Stomach (tissue), 9 donors: Measurements from ENCODE around the gene NUP42. TPM values are rescaled to one million over a fixed set of nuclear protein-coding genes. Genes with fewer than 3 reads are reported as not detected.

Experiments
- DNase-seq, 2 donors: peaks; one replicate each; pipeline versions ENCODE4 v3.0.0 to v3.0.0-alpha.2; 2013 to 2019
- H3K27ac ChIP-seq, 5 donors: fragments of 200-600 bp in 4 of 5; sonication (generic) in 4 of 5; one replicate each; pipeline ENCODE4 v1.5.1; 2013 to 2019; ENCODE audit warnings: mild to moderate bottlenecking in 1 of 5, moderate library complexity in 1 of 5
- H3K27me3 ChIP-seq, 3 donors: fragments of 200-600 bp; sonication (generic); one replicate each; pipeline ENCODE4 v1.5.1; 2017 to 2019; ENCODE audit warnings: mixed run types in 1 of 3
- H3K36me3 ChIP-seq, 4 donors: fragments of 200-600 bp; sonication (generic); 1 replicate in 3 of 4; 2 replicates in 1 of 4; pipeline ENCODE4 v1.5.1; 2016 to 2019
- H3K4me1 ChIP-seq, 4 donors: fragments of 200-600 bp; sonication (generic); one replicate each; pipeline ENCODE4 v1.5.1; 2016 to 2019
- H3K4me3 ChIP-seq, 4 donors: fragments of 200-600 bp; sonication (generic) in 3 of 4; one replicate each; pipeline ENCODE4 v1.5.1; 2016 to 2019; ENCODE audit warnings: mild to moderate bottlenecking in 1 of 4
- H3K9me3 ChIP-seq, 4 donors: fragments of 200-600 bp; sonication (generic); one replicate each; pipeline ENCODE4 v1.5.1; 2016 to 2019
- EP300 ChIP-seq: sonication (generic); formaldehyde crosslinking; IDR thresholded peaks from one replicate; pipeline ENCODE4 v1.6.1; 2017; ENCODE audit warnings: antibody characterized with exemption
- POLR2A ChIP-seq, 4 donors: fragments of 450-650 bp; IDR thresholded peaks; one replicate each; pipeline ENCODE4 v1.6.1; 2016; ENCODE audit warnings: antibody characterized with exemption in 4 of 4, control low read depth in 2 of 4, mild to moderate bottlenecking in 1 of 4, moderate library complexity in 1 of 4
- POLR2AphosphoS5 ChIP-seq, 3 donors: sonication (generic); formaldehyde crosslinking; IDR thresholded peaks; one replicate each; pipeline ENCODE4 v1.6.1; 2016; ENCODE audit warnings: antibody characterized with exemption in 3 of 3
- WGBS, 5 donors: extraction: QIAGEN DNeasy Blood & Tissue Kit in 3 of 5; methylation state at CpG; one replicate each; pipeline versions ENCODE4 v1.1.5 to v1.1.7; 2013 to 2018; 5-methylcytosine and 5-hydroxymethylcytosine counted together
- intact Hi-C: fragments of 100-400 bp; cut with DNase I; formaldehyde crosslinking; loops from one replicate; pipeline ENCODE4 v1.15.1; 2023; ENCODE audit warnings: low total_unique reads
- polyA plus RNA-seq, 3 donors: library from polyadenylated mRNA; stranded (reverse); fragments of 200-250 nt; gene quantifications; one replicate each; pipeline ENCODE4 v1.2.3, GENCODE V29; 2013
- total RNA-seq, 5 donors: library from RNA; depleted of rRNA; stranded (reverse); fragments of >200 nt; gene quantifications; one replicate each; pipeline versions ENCODE4 v1.1.0 to v1.2.3, GENCODE V29; 2014 to 2016
- TF ChIP-seq, protein P1 (sequence below), 7 experiments: fragments of 450-650 bp in 4 of 7; fragments of 200-600 bp in 3 of 7; sonication (generic) in 3 of 7; IDR thresholded peaks; one replicate each; pipeline ENCODE4 v1.5.1; 2016 to 2019; ENCODE audit warnings: antibody characterized with exemption in 7 of 7, control low read depth in 2 of 7, mild to moderate bottlenecking in 1 of 7
- donor health status: healthy with polysubstance abuse.
- donor health status: Bipolar disorder and iron deficiency.
- donor health status: healthy.

The NUP42 gene
- total and polyA plus RNA-seq, 8 donors: 3.8 to 113 (median 25.1) TPM

DNA sequence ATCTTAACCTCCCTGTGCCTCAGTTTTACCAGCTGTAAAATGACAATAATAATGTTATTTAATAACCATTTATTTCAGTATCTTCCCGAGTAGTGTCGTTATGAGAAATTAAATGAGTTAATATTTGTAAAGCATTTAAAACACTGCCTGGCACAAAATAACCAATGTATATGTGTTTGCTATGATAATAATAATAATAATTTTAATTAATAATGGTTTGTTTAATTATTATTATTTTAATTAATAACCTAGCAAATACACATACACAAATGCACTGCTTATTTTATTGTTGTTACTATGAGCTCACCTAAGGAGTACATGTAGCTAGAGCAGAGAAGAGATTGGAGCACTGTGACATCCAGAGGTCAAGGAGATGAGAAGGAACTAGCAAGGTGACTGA, 46.6 kb downstream of the NUP42 start:
- Histone ChIP-seq H3K9me3 (peaks cover 0 to 8% (median 0%) of the 10 kb centered on the region in 4 donors), H3K4me3 (no peak overlapping the region), H3K27ac (no peak overlapping the region), H3K4me1 (no peaks in the 10 kb centered on the region), H3K36me3 (no peaks in the 10 kb centered on the region), H3K27me3 (no peaks in the 10 kb centered on the region)
- no peak for TF ChIP-seq POLR2A (IDR thresholded peaks at IDR 0.05)
- no peak for TF ChIP-seq EP300
- TF ChIP-seq, protein P1, sequence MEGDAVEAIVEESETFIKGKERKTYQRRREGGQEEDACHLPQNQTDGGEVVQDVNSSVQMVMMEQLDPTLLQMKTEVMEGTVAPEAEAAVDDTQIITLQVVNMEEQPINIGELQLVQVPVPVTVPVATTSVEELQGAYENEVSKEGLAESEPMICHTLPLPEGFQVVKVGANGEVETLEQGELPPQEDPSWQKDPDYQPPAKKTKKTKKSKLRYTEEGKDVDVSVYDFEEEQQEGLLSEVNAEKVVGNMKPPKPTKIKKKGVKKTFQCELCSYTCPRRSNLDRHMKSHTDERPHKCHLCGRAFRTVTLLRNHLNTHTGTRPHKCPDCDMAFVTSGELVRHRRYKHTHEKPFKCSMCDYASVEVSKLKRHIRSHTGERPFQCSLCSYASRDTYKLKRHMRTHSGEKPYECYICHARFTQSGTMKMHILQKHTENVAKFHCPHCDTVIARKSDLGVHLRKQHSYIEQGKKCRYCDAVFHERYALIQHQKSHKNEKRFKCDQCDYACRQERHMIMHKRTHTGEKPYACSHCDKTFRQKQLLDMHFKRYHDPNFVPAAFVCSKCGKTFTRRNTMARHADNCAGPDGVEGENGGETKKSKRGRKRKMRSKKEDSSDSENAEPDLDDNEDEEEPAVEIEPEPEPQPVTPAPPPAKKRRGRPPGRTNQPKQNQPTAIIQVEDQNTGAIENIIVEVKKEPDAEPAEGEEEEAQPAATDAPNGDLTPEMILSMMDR (IDR thresholded peaks at IDR 0.05): no peak
- TF ChIP-seq POLR2AphosphoS5 (IDR thresholded peaks at IDR 0.05): no peak
- DNase-seq: no peak
- WGBS, 5 donors: 91 to 96% (median 95%) methylated on average over 2 of the region's 2 CpGs
- intact Hi-C loops: no loop called here

DNA sequence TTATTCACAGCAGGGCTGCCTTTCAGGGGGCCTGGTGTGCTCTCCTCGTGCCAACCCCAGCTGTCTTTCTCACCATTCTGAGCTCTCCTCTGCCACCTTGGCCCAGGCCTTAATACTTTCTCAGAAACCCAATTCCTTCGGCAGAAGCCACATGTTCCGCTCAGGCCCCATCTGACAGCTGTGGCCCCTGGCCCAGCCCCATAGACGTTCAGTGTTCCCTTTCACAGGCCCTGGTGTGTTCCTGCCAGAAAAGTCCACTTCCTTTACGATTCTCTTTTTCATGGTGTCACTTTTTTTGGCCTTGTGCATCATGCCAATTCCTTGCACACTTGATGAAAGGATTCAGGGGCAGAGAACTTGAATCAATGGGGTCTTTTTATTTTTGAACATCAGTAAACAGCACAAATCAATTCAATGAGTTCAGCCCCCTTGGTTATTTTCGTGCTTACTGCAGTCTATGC, 48.8 kb downstream of the NUP42 start:
- Histone ChIP-seq H3K36me3 (no peaks in the 10 kb centered on the region), H3K27ac (no peak overlapping the region), H3K9me3 (peaks cover 0 to 8% (median 0%) of the 10 kb centered on the region in 4 donors), H3K27me3 (no peaks in the 10 kb centered on the region), H3K4me1 (no peaks in the 10 kb centered on the region), H3K4me3 (no peak overlapping the region)
- TF ChIP-seq POLR2AphosphoS5 (IDR thresholded peaks at IDR 0.05): no peak
- TF ChIP-seq POLR2A (IDR thresholded peaks at IDR 0.05): no peak
- intact Hi-C loops: no loop called here
- 70 to 77% (median 76%) methylated on average over 6 of the region's 6 CpGs for WGBS, 5 donors
- no peak for DNase-seq

DNA sequence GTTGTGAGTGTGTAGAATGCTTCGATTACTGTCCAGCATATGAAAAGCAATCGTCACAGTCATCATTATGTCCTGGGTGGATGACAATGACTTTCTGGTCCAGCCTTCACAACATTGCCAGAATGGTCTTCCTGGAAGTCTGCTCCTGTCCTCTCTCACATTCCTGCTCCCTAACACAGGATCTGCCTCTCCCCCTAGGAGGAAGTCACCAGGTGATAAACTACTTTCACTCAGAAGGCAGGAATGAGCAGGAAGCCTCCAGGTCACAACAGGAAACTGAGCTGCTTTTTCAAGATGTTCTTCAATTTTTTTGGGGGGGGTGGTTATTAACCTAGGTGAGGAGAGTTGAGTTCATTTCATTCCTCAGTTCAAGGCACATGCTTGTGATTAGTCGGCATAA, 51.1 kb downstream of the NUP42 start:
- no peak for DNase-seq
- no peaks in the 10 kb centered on the region for H3K4me1 ChIP-seq
- no peak overlapping the region for H3K4me3 ChIP-seq
- intact Hi-C loops: no loop called here
- H3K9me3 ChIP-seq: peaks cover 0 to 8% (median 0%) of the 10 kb centered on the region in 4 donors
- no peak overlapping the region for H3K27ac ChIP-seq
- H3K27me3 ChIP-seq: no peaks in the 10 kb centered on the region
- no peak for TF ChIP-seq POLR2AphosphoS5 (IDR thresholded peaks at IDR 0.05)
- TF ChIP-seq, protein P1 (IDR thresholded peaks at IDR 0.05): no peak
- no peak for TF ChIP-seq EP300
- no peak for TF ChIP-seq POLR2A (IDR thresholded peaks at IDR 0.05)
- 86 to 92% (median 91%) methylated on average over 3 of the region's 3 CpGs for WGBS, 5 donors
- no peaks in the 10 kb centered on the region for H3K36me3 ChIP-seq

DNA sequence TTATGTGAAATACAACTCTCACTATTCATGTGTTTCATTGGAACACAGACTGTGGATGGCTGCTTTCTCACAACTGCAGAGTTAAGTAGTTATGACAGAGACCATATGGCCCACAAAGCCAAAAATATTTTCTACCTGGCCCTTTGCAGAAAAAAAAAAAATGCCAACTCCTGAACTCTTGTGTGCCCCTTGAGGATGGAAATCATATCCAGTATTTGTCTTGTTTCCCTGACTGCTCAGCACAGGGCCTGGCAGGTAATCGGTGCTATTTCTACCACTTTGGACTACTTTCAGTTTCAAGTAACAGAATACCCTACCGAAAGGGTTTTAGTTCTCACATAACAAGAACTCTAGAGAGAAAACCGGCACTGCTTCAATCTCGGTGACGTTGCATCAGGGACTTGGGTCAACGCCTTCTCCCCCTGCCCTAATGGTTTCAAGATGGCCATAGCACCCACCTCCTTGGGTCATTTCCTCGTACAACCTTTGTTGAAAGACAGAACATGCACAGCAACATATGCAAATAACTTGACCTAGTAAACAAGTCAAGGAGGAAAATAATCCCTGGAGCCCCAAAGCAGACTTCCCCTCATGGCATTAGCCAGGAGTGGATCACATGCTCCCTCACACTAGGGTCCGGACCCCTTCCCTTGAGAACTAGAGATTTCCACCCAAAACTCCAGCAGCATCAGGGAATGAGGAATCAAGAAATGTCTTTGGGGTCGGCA, 52.9 kb downstream of the NUP42 start:
- WGBS, 5 donors: 65 to 81% (median 80%) methylated on average over 9 of the region's 9 CpGs
- Histone ChIP-seq H3K27me3 (no peaks in the 10 kb centered on the region), H3K36me3 (no peaks in the 10 kb centered on the region), H3K4me1 (no peaks in the 10 kb centered on the region), H3K27ac (no peak overlapping the region), H3K9me3 (no peaks in the 10 kb centered on the region), H3K4me3 (no peak overlapping the region)
- intact Hi-C loops: no loop called here
- DNase-seq: no peak
- no peak for TF ChIP-seq POLR2A (IDR thresholded peaks at IDR 0.05)
- TF ChIP-seq POLR2AphosphoS5 (IDR thresholded peaks at IDR 0.05): no peak
- TF ChIP-seq, protein P1 (IDR thresholded peaks at IDR 0.05): no peak
- TF ChIP-seq EP300: no peak

- no peaks in the 10 kb centered on the region for H3K27me3 ChIP-seq
- H3K36me3 ChIP-seq: no peaks in the 10 kb centered on the region
- no peaks in the 10 kb centered on the region for H3K9me3 ChIP-seq
- no peaks in the 10 kb centered on the region for H3K4me1 ChIP-seq
- no peak for TF ChIP-seq EP300
- TF ChIP-seq, protein P1 (IDR thresholded peaks at IDR 0.05): no peak
- no peak for TF ChIP-seq POLR2AphosphoS5 (IDR thresholded peaks at IDR 0.05)
- no peak for TF ChIP-seq POLR2A (IDR thresholded peaks at IDR 0.05)
- 71 to 88% (median 82%) methylated on average over 6 of the region's 6 CpGs for WGBS, 5 donors
- intact Hi-C loops: no loop called here
- H3K27ac ChIP-seq: no peak overlapping the region
- DNase-seq: peak in 1 of 2 donors; percentile 49
- H3K4me3 ChIP-seq: no peak overlapping the region
These were observed 54.0 kb downstream of the NUP42 start for GRCh38 chr7:23235813-23236221.
